ENCODE measurements around the gene TCTA. TPM values are rescaled to one million over a fixed set of nuclear protein-coding genes. Genes with fewer than 3 reads are reported as not detected.
"Not testable (repeated sequence)": the region's sequence is repeated elsewhere in the genome, so short reads cannot be mapped to it uniquely, and the experiment has no call there.

Gene TCTA
- polyA plus RNA-seq, 2 donors: 11.3 to 14.5 TPM

DNA sequence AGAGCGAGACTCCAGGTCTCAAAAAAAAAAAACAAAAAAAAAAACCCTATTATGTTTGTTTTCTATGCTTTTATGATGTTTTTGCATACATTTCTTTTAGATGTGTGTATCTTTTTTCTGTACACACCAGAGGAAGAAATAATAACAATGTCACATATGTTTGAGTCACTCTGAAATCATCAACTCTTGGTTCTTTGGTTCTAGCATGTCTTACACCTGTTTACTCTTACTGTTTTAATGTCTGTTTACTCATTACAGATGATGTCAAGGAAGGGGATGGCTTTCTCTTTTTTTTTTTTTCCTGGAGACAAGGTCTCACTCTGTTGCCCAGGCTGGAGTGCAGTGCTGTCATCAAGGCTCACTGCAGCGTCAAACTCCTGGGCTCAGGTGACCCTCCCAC lies 24.5 kb upstream of the TCTA start:
- Histone ChIP-seq H3K9me3 (ENCODE audit: control insufficient read depth in 2 of 2, insufficient read depth in 1 of 2, low read depth in 1 of 2, low read length in 1 of 2) (no peaks in the 10 kb centered on the region), H3K4me3 (ENCODE audit: low read depth in 1 of 2, low read length in 2 of 2) (no peak overlapping the region), H3K27ac (ENCODE audit: low read depth in 2 of 2, low read length in 1 of 2) (no peak overlapping the region), H3K4me1 (ENCODE audit: control insufficient read depth in 2 of 2, insufficient read depth in 2 of 2, low read length in 1 of 2) (peaks cover 0 to 2% of the 10 kb centered on the region in 2 donors), H3K27me3 (ENCODE audit: control insufficient read depth in 1 of 2, insufficient read depth in 2 of 2, low read length in 2 of 2) (no peaks in the 10 kb centered on the region), H3K36me3 (ENCODE audit: control insufficient read depth in 2 of 2, insufficient read depth in 2 of 2, low read length in 1 of 2) (no peaks in the 10 kb centered on the region)
- 85 to 96% methylated on average over 2 of the region's 2 CpGs for WGBS, 2 donors

DNA sequence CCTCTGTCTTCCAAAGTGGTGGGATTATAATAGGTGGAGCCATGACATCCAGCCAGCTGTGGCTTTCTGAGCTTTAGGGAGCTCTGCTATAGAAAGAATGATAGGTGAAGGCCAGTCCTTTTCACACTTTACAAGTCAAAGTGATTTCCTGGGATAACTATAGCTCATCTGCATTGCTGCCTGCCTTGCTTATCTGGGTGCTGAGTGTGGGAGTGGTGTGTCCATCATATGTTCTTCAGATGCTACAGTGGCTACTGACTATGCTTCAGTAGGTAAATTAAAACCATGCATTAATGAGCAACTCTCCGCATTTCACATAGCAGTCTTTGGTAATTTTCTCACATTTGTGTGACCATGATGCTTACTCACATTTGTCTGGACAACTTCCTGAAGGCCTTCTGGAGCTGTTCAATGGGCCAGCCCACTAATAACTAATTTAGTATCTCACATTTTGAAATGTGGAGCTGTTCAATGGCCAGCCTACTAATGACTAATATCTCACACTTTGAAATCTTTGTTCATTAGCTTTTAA lies 23.9 kb upstream of the TCTA start:
- H3K4me3 ChIP-seq (ENCODE audit: low read depth in 1 of 2, low read length in 2 of 2): no peak overlapping the region
- peaks cover 0 to 2% of the 10 kb centered on the region in 2 donors for H3K4me1 ChIP-seq (ENCODE audit: control insufficient read depth in 2 of 2, insufficient read depth in 2 of 2, low read length in 1 of 2)
- no peaks in the 10 kb centered on the region for H3K9me3 ChIP-seq (ENCODE audit: control insufficient read depth in 2 of 2, insufficient read depth in 1 of 2, low read depth in 1 of 2, low read length in 1 of 2)
- 85 to 97% methylated on average over 1 of the region's 1 CpG for WGBS, 2 donors
- H3K27ac ChIP-seq (ENCODE audit: low read depth in 2 of 2, low read length in 1 of 2): no peak overlapping the region
- no peaks in the 10 kb centered on the region for H3K36me3 ChIP-seq (ENCODE audit: control insufficient read depth in 2 of 2, insufficient read depth in 2 of 2, low read length in 1 of 2)
- no peaks in the 10 kb centered on the region for H3K27me3 ChIP-seq (ENCODE audit: control insufficient read depth in 1 of 2, insufficient read depth in 2 of 2, low read length in 2 of 2)

DNA sequence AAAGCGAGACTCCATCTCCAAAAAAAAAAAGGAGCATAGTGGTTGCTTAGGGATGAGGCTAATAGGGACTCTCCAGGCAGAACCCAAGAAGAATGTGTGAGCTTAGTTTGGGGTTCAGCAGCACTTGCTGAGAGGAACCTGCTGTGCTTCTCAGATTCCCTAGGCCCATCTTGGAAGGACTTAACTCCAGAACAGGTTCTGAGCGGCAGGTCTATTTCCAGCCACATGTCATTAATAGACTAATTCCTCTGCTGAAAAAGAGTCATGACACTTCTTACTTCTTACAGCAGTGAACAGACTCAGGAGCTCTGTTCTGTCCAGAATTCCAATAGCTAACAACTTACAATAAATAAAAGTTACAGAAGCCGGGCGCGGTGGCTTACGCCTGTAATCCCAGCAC lies 22.9 kb upstream of the TCTA start:
- WGBS, 2 donors: 95 to 97% methylated on average over 6 of the region's 6 CpGs
- Histone ChIP-seq H3K27ac (ENCODE audit: low read depth in 2 of 2, low read length in 1 of 2) (no peak overlapping the region), H3K9me3 (ENCODE audit: control insufficient read depth in 2 of 2, insufficient read depth in 1 of 2, low read depth in 1 of 2, low read length in 1 of 2) (no peaks in the 10 kb centered on the region), H3K27me3 (ENCODE audit: control insufficient read depth in 1 of 2, insufficient read depth in 2 of 2, low read length in 2 of 2) (no peaks in the 10 kb centered on the region), H3K4me3 (ENCODE audit: low read depth in 1 of 2, low read length in 2 of 2) (no peak overlapping the region), H3K4me1 (ENCODE audit: control insufficient read depth in 2 of 2, insufficient read depth in 2 of 2, low read length in 1 of 2) (peaks cover 0 to 2% of the 10 kb centered on the region in 2 donors), H3K36me3 (ENCODE audit: control insufficient read depth in 2 of 2, insufficient read depth in 2 of 2, low read length in 1 of 2) (no peaks in the 10 kb centered on the region)

DNA sequence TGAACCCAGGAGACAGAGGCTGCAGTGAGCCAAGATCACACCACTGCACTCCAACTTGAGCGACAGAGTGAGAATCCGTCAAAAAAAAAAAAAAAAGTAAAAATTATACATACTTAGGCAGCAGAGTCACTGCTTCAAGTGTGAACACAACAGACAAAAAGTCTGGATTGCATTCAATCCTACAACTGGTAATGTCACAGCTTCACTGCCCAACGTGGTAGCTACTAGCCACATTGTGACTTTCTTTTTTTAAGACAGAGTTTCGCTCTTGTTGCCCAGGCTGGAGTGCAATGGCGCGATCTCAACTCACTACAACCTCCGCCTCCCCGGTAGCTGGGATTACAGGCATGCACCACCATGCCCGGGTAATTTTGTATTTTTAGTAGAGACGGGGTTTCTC lies 20.9 kb upstream of the TCTA start:
- not testable (repeated sequence) for H3K4me1 ChIP-seq (ENCODE audit: control insufficient read depth in 2 of 2, insufficient read depth in 2 of 2, low read length in 1 of 2); H3K9me3 ChIP-seq (ENCODE audit: control insufficient read depth in 2 of 2, insufficient read depth in 1 of 2, low read depth in 1 of 2, low read length in 1 of 2); H3K27me3 ChIP-seq (ENCODE audit: control insufficient read depth in 1 of 2, insufficient read depth in 2 of 2, low read length in 2 of 2); H3K4me3 ChIP-seq (ENCODE audit: low read depth in 1 of 2, low read length in 2 of 2); H3K36me3 ChIP-seq (ENCODE audit: control insufficient read depth in 2 of 2, insufficient read depth in 2 of 2, low read length in 1 of 2); H3K27ac ChIP-seq (ENCODE audit: low read depth in 2 of 2, low read length in 1 of 2)
- WGBS, 2 donors: 85 to 92% methylated on average over 10 of the region's 10 CpGs

DNA sequence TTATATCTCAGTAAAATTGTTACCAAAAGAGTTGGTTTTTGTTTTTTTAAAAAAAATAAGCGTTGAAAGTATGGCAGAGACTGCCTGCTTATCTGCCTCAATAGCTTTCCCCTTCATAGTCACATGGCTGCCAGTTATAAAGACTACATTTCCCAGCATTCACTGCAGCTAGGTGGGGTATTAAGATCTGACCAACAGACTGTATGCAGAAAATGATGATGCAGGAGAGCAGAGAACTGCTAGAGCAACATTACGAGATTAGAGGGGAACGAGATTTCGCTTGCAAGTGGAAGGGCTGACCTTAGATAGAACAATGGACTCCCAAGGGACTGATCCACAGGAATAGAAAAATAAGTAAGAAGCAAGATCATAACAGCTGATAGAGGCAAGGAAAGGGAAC lies 14.8 kb upstream of the TCTA start:
- 64 to 70% methylated on average over 4 of the region's 4 CpGs for WGBS, 2 donors
- no peaks in the 10 kb centered on the region for H3K27me3 ChIP-seq (ENCODE audit: control insufficient read depth in 1 of 2, insufficient read depth in 2 of 2, low read length in 2 of 2)
- no peaks in the 10 kb centered on the region for H3K9me3 ChIP-seq (ENCODE audit: control insufficient read depth in 2 of 2, insufficient read depth in 1 of 2, low read depth in 1 of 2, low read length in 1 of 2)
- H3K27ac ChIP-seq (ENCODE audit: low read depth in 2 of 2, low read length in 1 of 2): no peak overlapping the region
- peaks cover 0 to 2% of the 10 kb centered on the region in 2 donors for H3K4me1 ChIP-seq (ENCODE audit: control insufficient read depth in 2 of 2, insufficient read depth in 2 of 2, low read length in 1 of 2)
- peaks cover 0 to 4% of the 10 kb centered on the region in 2 donors for H3K36me3 ChIP-seq (ENCODE audit: control insufficient read depth in 2 of 2, insufficient read depth in 2 of 2, low read length in 1 of 2)
- no peak overlapping the region for H3K4me3 ChIP-seq (ENCODE audit: low read depth in 1 of 2, low read length in 2 of 2)

DNA sequence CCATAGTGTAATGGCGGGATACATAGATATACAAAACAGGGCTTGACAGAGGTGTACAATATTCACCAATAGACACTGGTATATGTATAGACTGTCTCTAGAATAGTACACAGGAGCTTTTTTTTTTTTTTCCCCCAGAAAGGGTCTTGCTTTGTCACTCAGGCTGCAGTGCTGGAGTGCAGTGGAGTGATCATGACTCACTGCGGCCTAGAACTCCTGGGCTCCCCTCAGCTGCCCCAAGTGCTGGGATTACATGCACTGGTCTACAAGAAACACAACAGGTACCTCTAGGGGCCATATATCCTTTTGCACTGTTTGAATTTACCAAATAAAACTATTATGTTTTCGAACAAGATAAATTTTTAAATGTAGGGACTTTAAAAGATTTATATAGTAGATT lies 12.8 kb upstream of the TCTA start:
- Histone ChIP-seq H3K27ac (ENCODE audit: low read depth in 2 of 2, low read length in 1 of 2) (no peak overlapping the region), H3K27me3 (ENCODE audit: control insufficient read depth in 1 of 2, insufficient read depth in 2 of 2, low read length in 2 of 2) (no peaks in the 10 kb centered on the region), H3K4me1 (ENCODE audit: control insufficient read depth in 2 of 2, insufficient read depth in 2 of 2, low read length in 1 of 2) (peaks cover 0 to 3% of the 10 kb centered on the region in 2 donors), H3K4me3 (ENCODE audit: low read depth in 1 of 2, low read length in 2 of 2) (no peak overlapping the region), H3K9me3 (ENCODE audit: control insufficient read depth in 2 of 2, insufficient read depth in 1 of 2, low read depth in 1 of 2, low read length in 1 of 2) (no peaks in the 10 kb centered on the region), H3K36me3 (ENCODE audit: control insufficient read depth in 2 of 2, insufficient read depth in 2 of 2, low read length in 1 of 2) (peaks cover 0 to 4% of the 10 kb centered on the region in 2 donors)
- WGBS, 2 donors: 90 to 94% methylated on average over 3 of the region's 3 CpGs

DNA sequence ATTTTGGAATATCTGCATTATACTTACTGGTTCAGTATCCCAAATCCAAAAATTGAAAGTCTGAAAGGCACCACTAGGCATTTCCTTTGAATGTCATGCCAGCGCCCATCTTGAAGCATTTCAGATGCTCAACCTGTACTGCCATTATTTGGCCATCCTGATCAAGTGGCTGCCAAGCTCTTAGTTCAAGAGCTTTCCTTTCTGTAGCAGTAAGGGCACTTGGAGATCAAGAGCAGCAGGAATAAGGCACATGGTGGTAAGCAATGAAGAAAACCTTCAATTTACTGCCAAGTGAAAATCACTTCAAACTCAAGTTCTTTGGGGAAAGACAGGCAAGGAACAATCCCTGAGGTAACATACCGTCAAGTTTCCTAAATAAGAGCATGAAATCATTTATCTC lies 10.5 kb upstream of the TCTA start:
- H3K36me3 ChIP-seq (ENCODE audit: control insufficient read depth in 2 of 2, insufficient read depth in 2 of 2, low read length in 1 of 2): peaks cover 0 to 3% of the 10 kb centered on the region in 2 donors
- no peaks in the 10 kb centered on the region for H3K27me3 ChIP-seq (ENCODE audit: control insufficient read depth in 1 of 2, insufficient read depth in 2 of 2, low read length in 2 of 2)
- H3K4me1 ChIP-seq (ENCODE audit: control insufficient read depth in 2 of 2, insufficient read depth in 2 of 2, low read length in 1 of 2): peaks cover 0 to 3% of the 10 kb centered on the region in 2 donors
- H3K27ac ChIP-seq (ENCODE audit: low read depth in 2 of 2, low read length in 1 of 2): no peak overlapping the region
- H3K9me3 ChIP-seq (ENCODE audit: control insufficient read depth in 2 of 2, insufficient read depth in 1 of 2, low read depth in 1 of 2, low read length in 1 of 2): no peaks in the 10 kb centered on the region
- no peak overlapping the region for H3K4me3 ChIP-seq (ENCODE audit: low read depth in 1 of 2, low read length in 2 of 2)
- 66 to 73% methylated on average over 2 of the region's 2 CpGs for WGBS, 2 donors

DNA sequence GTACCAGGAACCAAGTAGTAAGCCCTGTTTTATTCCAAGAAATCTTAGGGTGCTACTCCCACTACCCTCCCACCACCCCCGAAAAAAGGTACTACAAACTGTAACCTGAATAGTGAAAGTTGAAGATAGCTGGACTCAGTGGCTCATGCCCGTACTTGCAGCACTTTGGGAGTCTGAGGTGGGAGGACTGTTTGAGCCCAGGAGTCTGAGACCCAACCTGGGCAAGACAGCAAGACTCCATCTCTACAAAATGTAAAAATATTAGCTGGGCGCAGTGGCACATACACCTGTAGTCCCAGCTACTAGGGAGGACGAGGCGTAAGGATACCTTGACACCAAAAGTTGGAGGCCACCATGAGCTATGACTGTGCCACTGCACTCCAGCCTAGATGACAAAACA lies 8.3 kb upstream of the TCTA start:
- peaks cover 2 to 3% of the 10 kb centered on the region in 2 donors for H3K4me1 ChIP-seq (ENCODE audit: control insufficient read depth in 2 of 2, insufficient read depth in 2 of 2, low read length in 1 of 2)
- WGBS, 2 donors: 92 to 96% methylated on average over 5 of the region's 5 CpGs
- peak overlapping the region in 1 of 2 donors; percentile 4 for H3K27ac ChIP-seq (ENCODE audit: low read depth in 2 of 2, low read length in 1 of 2)

DNA sequence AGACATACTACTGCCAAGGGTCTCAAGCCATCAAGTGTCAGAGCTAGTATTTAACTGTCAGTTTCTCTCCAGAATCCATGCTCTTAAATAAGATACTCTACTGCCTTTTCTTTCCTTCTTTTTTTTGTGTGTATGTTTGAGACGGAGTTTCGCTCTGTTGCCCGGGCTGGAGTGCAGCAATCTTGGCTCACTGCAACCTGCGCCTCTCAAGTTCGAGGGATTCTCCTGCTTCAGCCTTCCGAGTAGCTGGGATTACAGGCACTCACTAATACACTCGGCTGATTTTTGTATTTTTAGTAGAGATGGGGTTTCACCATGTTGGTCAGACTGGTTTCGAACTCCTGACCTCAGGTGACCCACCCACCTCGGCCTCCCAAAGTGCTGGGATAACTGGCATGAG lies 6.7 kb upstream of the TCTA start:
- H3K9me3 ChIP-seq (ENCODE audit: control insufficient read depth in 2 of 2, insufficient read depth in 1 of 2, low read depth in 1 of 2, low read length in 1 of 2); H3K4me3 ChIP-seq (ENCODE audit: low read depth in 1 of 2, low read length in 2 of 2); H3K27me3 ChIP-seq (ENCODE audit: control insufficient read depth in 1 of 2, insufficient read depth in 2 of 2, low read length in 2 of 2); H3K27ac ChIP-seq (ENCODE audit: low read depth in 2 of 2, low read length in 1 of 2); H3K4me1 ChIP-seq (ENCODE audit: control insufficient read depth in 2 of 2, insufficient read depth in 2 of 2, low read length in 1 of 2); H3K36me3 ChIP-seq (ENCODE audit: control insufficient read depth in 2 of 2, insufficient read depth in 2 of 2, low read length in 1 of 2): not testable (repeated sequence)
- 52 to 61% methylated on average over 9 of the region's 9 CpGs for WGBS, 2 donors

More for the DNA sequence above, 8.3 kb upstream of the TCTA start:
- no peaks in the 10 kb centered on the region for H3K27me3 ChIP-seq (ENCODE audit: control insufficient read depth in 1 of 2, insufficient read depth in 2 of 2, low read length in 2 of 2)
- no peak overlapping the region for H3K4me3 ChIP-seq (ENCODE audit: low read depth in 1 of 2, low read length in 2 of 2)
- peaks cover 0 to 2% of the 10 kb centered on the region in 2 donors for H3K36me3 ChIP-seq (ENCODE audit: control insufficient read depth in 2 of 2, insufficient read depth in 2 of 2, low read length in 1 of 2)
- H3K9me3 ChIP-seq (ENCODE audit: control insufficient read depth in 2 of 2, insufficient read depth in 1 of 2, low read depth in 1 of 2, low read length in 1 of 2): no peaks in the 10 kb centered on the region
